ENCODE data around the gene FHIT.

DNA sequence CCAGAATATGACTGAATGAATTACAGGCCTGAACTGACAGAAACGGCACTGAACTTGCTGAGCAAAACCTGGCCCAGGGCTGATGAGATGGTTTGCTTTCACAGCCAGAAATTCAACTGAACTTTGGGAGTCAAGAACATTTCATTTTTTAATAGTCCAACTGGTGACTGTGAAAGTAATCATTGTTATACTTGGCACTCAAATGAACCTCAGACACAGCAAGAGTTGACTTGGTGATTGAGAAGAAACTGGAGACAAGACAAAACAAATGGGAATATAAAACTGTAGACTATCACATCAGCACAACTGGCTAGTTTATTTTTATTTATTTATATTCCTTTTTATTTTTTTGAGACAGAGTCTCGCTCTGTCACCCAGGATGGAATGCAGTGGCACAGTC is 1342.6 kb downstream of the FHIT start:
- TF ChIP-seq, protein P1, sequence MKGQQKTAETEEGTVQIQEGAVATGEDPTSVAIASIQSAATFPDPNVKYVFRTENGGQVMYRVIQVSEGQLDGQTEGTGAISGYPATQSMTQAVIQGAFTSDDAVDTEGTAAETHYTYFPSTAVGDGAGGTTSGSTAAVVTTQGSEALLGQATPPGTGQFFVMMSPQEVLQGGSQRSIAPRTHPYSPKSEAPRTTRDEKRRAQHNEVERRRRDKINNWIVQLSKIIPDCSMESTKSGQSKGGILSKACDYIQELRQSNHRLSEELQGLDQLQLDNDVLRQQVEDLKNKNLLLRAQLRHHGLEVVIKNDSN (IDR thresholded peaks at IDR 0.05; ENCODE audit: borderline replicate concordance, extremely low read length, insufficient read depth, low read depth, low read length) = no peak
- TF ChIP-seq POLR2AphosphoS5 (IDR thresholded peaks at IDR 0.05; ENCODE audit: low read length) = no peak
- TF ChIP-seq EP300 (IDR thresholded peaks at IDR 0.05; ENCODE audit: borderline replicate concordance in 1 of 2, control insufficient read depth in 1 of 2, low read depth in 2 of 2, low read length in 2 of 2) = no peak
- no peak for TF ChIP-seq SPI1 (IDR thresholded peaks at IDR 0.05; ENCODE audit: borderline replicate concordance, insufficient read depth, low read depth, low read length)
- no peak for TF ChIP-seq SRF (IDR thresholded peaks at IDR 0.05; ENCODE audit: low read depth in 2 of 2, low read length in 2 of 2)
- no peak for TF ChIP-seq ESRRA (IDR thresholded peaks at IDR 0.05; ENCODE audit: low read length)
- TF ChIP-seq MTA3 (IDR thresholded peaks at IDR 0.05; ENCODE audit: borderline replicate concordance, low read length) = no peak
- TF ChIP-seq POLR2A (IDR thresholded peaks at IDR 0.05; ENCODE audit: low read depth, low read length) = no peak
- TF ChIP-seq, protein P2, sequence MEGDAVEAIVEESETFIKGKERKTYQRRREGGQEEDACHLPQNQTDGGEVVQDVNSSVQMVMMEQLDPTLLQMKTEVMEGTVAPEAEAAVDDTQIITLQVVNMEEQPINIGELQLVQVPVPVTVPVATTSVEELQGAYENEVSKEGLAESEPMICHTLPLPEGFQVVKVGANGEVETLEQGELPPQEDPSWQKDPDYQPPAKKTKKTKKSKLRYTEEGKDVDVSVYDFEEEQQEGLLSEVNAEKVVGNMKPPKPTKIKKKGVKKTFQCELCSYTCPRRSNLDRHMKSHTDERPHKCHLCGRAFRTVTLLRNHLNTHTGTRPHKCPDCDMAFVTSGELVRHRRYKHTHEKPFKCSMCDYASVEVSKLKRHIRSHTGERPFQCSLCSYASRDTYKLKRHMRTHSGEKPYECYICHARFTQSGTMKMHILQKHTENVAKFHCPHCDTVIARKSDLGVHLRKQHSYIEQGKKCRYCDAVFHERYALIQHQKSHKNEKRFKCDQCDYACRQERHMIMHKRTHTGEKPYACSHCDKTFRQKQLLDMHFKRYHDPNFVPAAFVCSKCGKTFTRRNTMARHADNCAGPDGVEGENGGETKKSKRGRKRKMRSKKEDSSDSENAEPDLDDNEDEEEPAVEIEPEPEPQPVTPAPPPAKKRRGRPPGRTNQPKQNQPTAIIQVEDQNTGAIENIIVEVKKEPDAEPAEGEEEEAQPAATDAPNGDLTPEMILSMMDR (IDR thresholded peaks at IDR 0.05 in 2 of 3, conservative IDR thresholded peaks at IDR 0.05 in 1 of 3; ENCODE audit: control insufficient read depth in 2 of 3, extremely low read depth in 1 of 3, insufficient read depth in 1 of 3, low read depth in 3 of 3, low read length in 3 of 3) = no peak
- no peak for TF ChIP-seq EZH2 (IDR thresholded peaks at IDR 0.05; ENCODE audit: borderline replicate concordance, control insufficient read depth, low read depth, low read length)
